Keratinocyte (primary cell): ENCODE measurements around the gene RAB11FIP3. TPM values are rescaled to one million over a fixed set of nuclear protein-coding genes. Genes with fewer than 3 reads are reported as not detected.

Source experiments
- DNase-seq: peaks from one replicate; pipeline ENCODE4 v3.0.0-alpha.2; 2011; ENCODE audit warnings: low read depth, missing footprints, low spot score
- FAIRE-seq: peaks from 2 replicates; lab custom pipeline; 2011; peaks lifted over from hg19 to GRCh38; lab: Jason Lieb, UNC
- H2AFZ ChIP-seq: 2 replicates; pipeline ENCODE4 v1.6.0; 2012; ENCODE audit warnings: low read length, control low read depth, inconsistent platforms; ENCODE audit not compliant: control insufficient read depth
- H3K27ac ChIP-seq: 2 replicates; pipeline ENCODE4 v1.5.1; 2011; ENCODE audit warnings: low read length; ENCODE audit not compliant: control insufficient read depth, insufficient read depth
- H3K27me3 ChIP-seq: 3 replicates; pipeline ENCODE4 v1.6.0; 2011; ENCODE audit warnings: low read length; ENCODE audit not compliant: control insufficient read depth, insufficient read depth; ENCODE audit errors: extremely low read depth
- H3K36me3 ChIP-seq, 2 experiments: 2 replicates in 1 of 2; 3 replicates in 1 of 2; pipeline ENCODE4 v1.5.1; 2011; ENCODE audit warnings: low read length in 2 of 2, mild to moderate bottlenecking in 1 of 2; ENCODE audit not compliant: control insufficient read depth in 2 of 2, insufficient read depth in 2 of 2; ENCODE audit errors: extremely low read depth in 1 of 2
- H3K4me1 ChIP-seq: 3 replicates; pipeline ENCODE4 v1.5.1; 2011; ENCODE audit warnings: low read length; ENCODE audit not compliant: control insufficient read depth, insufficient read depth; ENCODE audit errors: extremely low read depth
- H3K4me2 ChIP-seq: 3 replicates; pipeline ENCODE4 v1.6.0; 2011; ENCODE audit warnings: low read depth, low read length; ENCODE audit not compliant: control insufficient read depth, insufficient read depth; ENCODE audit errors: extremely low read depth
- H3K4me3 ChIP-seq, 3 experiments: fragments of 200-600 bp in 1 of 3; sonication (generic) in 1 of 3; 2 replicates in 2 of 3; 3 replicates in 1 of 3; pipeline ENCODE4 v1.5.1; 2011 to 2016; ENCODE audit warnings: low read length in 3 of 3, mild to moderate bottlenecking in 3 of 3, control low read depth in 2 of 3, inconsistent platforms in 1 of 3, low read depth in 1 of 3, mixed read lengths in 1 of 3, mixed run types in 1 of 3, moderate library complexity in 1 of 3; ENCODE audit not compliant: control insufficient read depth in 2 of 3, insufficient read depth in 2 of 3; ENCODE audit errors: extremely low read depth in 1 of 3
- H3K79me2 ChIP-seq: 2 replicates; pipeline ENCODE4 v1.6.0; 2012; ENCODE audit warnings: low read length; ENCODE audit not compliant: control insufficient read depth, insufficient read depth
- H3K9ac ChIP-seq: 3 replicates; pipeline ENCODE4 v1.6.0; 2011; ENCODE audit warnings: low read length; ENCODE audit not compliant: control insufficient read depth, insufficient read depth; ENCODE audit errors: extremely low read depth
- H3K9me1 ChIP-seq: 3 replicates; pipeline ENCODE4 v1.6.0; 2011; ENCODE audit warnings: low read length; ENCODE audit not compliant: control insufficient read depth, insufficient read depth; ENCODE audit errors: extremely low read depth
- H3K9me3 ChIP-seq: 2 replicates; pipeline ENCODE4 v1.5.1; 2012; ENCODE audit warnings: low read depth, low read length; ENCODE audit not compliant: control insufficient read depth
- H4K20me1 ChIP-seq: 3 replicates; pipeline ENCODE4 v1.6.0; 2011; ENCODE audit warnings: low read length; ENCODE audit not compliant: control insufficient read depth, insufficient read depth; ENCODE audit errors: extremely low read depth
- CTCF ChIP-seq, 3 experiments: IDR thresholded peaks in 1 of 3; conservative IDR thresholded peaks in 1 of 3; optimal IDR thresholded peaks in 1 of 3; 2 replicates in 2 of 3; 3 replicates in 1 of 3; pipeline versions ENCODE3 to v1.5.1; 2011; ENCODE audit warnings: low read length in 3 of 3, mild to moderate bottlenecking in 3 of 3, moderate library complexity in 2 of 3, control low read depth in 1 of 3, inconsistent platforms in 1 of 3; ENCODE audit not compliant: insufficient read depth in 2 of 3; ENCODE audit errors: extremely low read depth in 1 of 3
- EZH2 ChIP-seq: IDR thresholded peaks from one replicate; pipeline ENCODE4 v1.6.1; 2012; ENCODE audit warnings: inconsistent platforms, mild to moderate bottlenecking, low read length, moderate library complexity
- dilution Hi-C: fragments of 300-500 bp; cut with MboI; formaldehyde crosslinking; loops from one replicate; pipeline ENCODE4 v1.7.0; 2020; ENCODE audit warnings: low sequenced_read_pairs; ENCODE audit not compliant: extremely low pct_ligation_motif_present
- polyA plus RNA-seq, 5 experiments: library from polyadenylated mRNA; depleted of rRNA in 3 of 5; stranded (reverse) in 3 of 5; stranded (forward) in 1 of 5; unstranded in 1 of 5; fragments of >200 nt; gene quantifications; 1 replicate in 1 of 5; 2 replicates in 3 of 5; 3 replicates in 1 of 5; pipeline versions ENCODE4 v1.2.1 to v1.2.3, GENCODE V29; 2011 to 2012; ENCODE audit warnings: missing spikeins in 2 of 5, low read depth in 1 of 5, low replicate concordance in 1 of 5

RAB11FIP3 gene
- polyA plus RNA-seq, 1 donor (not counting 4 experiments of a cell fraction or from before 2014, with no cell fraction given), result 6.4 TPM

- dilution Hi-C loops, result no loop called here
- Histone ChIP-seq H3K4me3 (peak overlapping the region; percentile 70 to 82 (median 74)), H3K4me1 (peaks cover 32% of the 10 kb centered on the region), H3K9me3 (no peaks in the 10 kb centered on the region), H3K9ac (no peak overlapping the region), H4K20me1 (peaks cover 6% of the 10 kb centered on the region), H3K4me2 (peak overlapping the region; percentile 70), H3K27me3 (no peaks in the 10 kb centered on the region), H3K27ac (no peak overlapping the region), H3K9me1 (peaks cover 5% of the 10 kb centered on the region), H3K36me3 (peaks cover 0 to 3% of the 10 kb centered on the region in 2 experiments), H2AFZ (no peak overlapping the region), H3K79me2 (peaks cover 37% of the 10 kb centered on the region)
- FAIRE-seq, result no peak
- TF ChIP-seq CTCF (optimal IDR thresholded peaks at IDR 0.05 in 1 of 3, IDR thresholded peaks at IDR 0.05 in 1 of 3, conservative IDR thresholded peaks at IDR 0.05 in 1 of 3; ENCODE audit: extremely low read depth in 1 of 3, insufficient read depth in 2 of 3, low read length in 3 of 3) (no peak), EZH2 (no peak)
- no peak for DNase-seq
Measured at GRCh38 chr16:427250-427649, 1.8 kb downstream of the RAB11FIP3 start.

- TF ChIP-seq EZH2, result no peak
- TF ChIP-seq CTCF (optimal IDR thresholded peaks at IDR 0.05 in 1 of 3, IDR thresholded peaks at IDR 0.05 in 1 of 3, conservative IDR thresholded peaks at IDR 0.05 in 1 of 3; ENCODE audit: extremely low read depth in 1 of 3, insufficient read depth in 2 of 3, low read length in 3 of 3), result no peak
- Histone ChIP-seq H3K4me1 (peaks cover 10% of the 10 kb centered on the region), H3K36me3 (peaks cover 3 to 5% of the 10 kb centered on the region in 2 experiments), H3K9me1 (peaks cover 5% of the 10 kb centered on the region), H3K9me3 (no peaks in the 10 kb centered on the region), H4K20me1 (peaks cover 6% of the 10 kb centered on the region), H3K27ac (no peak overlapping the region), H3K4me3 (no peak overlapping the region), H3K79me2 (peaks cover 37% of the 10 kb centered on the region), H3K9ac (no peak overlapping the region), H2AFZ (no peak overlapping the region), H3K4me2 (no peak overlapping the region), H3K27me3 (no peaks in the 10 kb centered on the region)
- DNase-seq (no peak), FAIRE-seq (no peak)
- dilution Hi-C loops, result no loop called here
Measured at GRCh38 chr16:430904-431303, 5.5 kb downstream of the RAB11FIP3 start.
